ENCODE measurements around the gene CRYAB. TPM values are rescaled to one million over a fixed set of nuclear protein-coding genes. Genes with fewer than 3 reads are reported as not detected.

CRYAB gene
- total and polyA plus RNA-seq, 4 donors, result 0.33 to 8.6 (median 3.6) TPM

GRCh38 chr11:111923351-111923788, 11.8 kb upstream of the CRYAB start:
- no peak for TF ChIP-seq HNF4A (conservative IDR thresholded peaks at IDR 0.05)
- no peak for TF ChIP-seq RAD21 (IDR thresholded peaks at IDR 0.05)
- TF ChIP-seq ZBTB33 (IDR thresholded peaks at IDR 0.05), result no peak
- TF ChIP-seq CTCF (IDR thresholded peaks at IDR 0.05; ENCODE audit: low read depth, low read length, missing input control), result no peak
- no peak for TF ChIP-seq FOXA1 (IDR thresholded peaks at IDR 0.05)
- TF ChIP-seq EGR1 (IDR thresholded peaks at IDR 0.05; ENCODE audit: low read depth in 2 of 2), result no peak
- no peak for TF ChIP-seq YY1 (IDR thresholded peaks at IDR 0.05)
- TF ChIP-seq JUND (IDR thresholded peaks at IDR 0.05), result no peak
- no peak for TF ChIP-seq TAF1 (conservative IDR thresholded peaks at IDR 0.05)
- TF ChIP-seq RXRA (IDR thresholded peaks at IDR 0.05), result no peak
- TF ChIP-seq GABPA (IDR thresholded peaks at IDR 0.05 in 1 of 2, conservative IDR thresholded peaks at IDR 0.05 in 1 of 2), result no peak
- TF ChIP-seq ATF3 (IDR thresholded peaks at IDR 0.05), result no peak
- TF ChIP-seq SP1 (IDR thresholded peaks at IDR 0.05), result no peak
- TF ChIP-seq HNF4G (IDR thresholded peaks at IDR 0.05), result no peak
- no peak for TF ChIP-seq MAX (IDR thresholded peaks at IDR 0.05)
- no peak for TF ChIP-seq FOXA2 (IDR thresholded peaks at IDR 0.05)
- Histone ChIP-seq H3K9me3 (ENCODE audit: control insufficient read depth in 4 of 4, low read length in 3 of 4) (no peaks in the 10 kb centered on the region), H3K4me1 (ENCODE audit: control insufficient read depth in 4 of 4, insufficient read depth in 4 of 4, low read length in 3 of 4) (peaks cover 0 to 53% (median 39%) of the 10 kb centered on the region in 4 donors), H3K27ac (ENCODE audit: low read depth in 1 of 2, low read length in 2 of 2) (peak overlapping the region; percentile 45 to 66), H3K27me3 (ENCODE audit: control insufficient read depth in 4 of 4, insufficient read depth in 4 of 4, low read length in 3 of 4) (no peaks in the 10 kb centered on the region), H3K9ac (ENCODE audit: low read depth in 1 of 2, low read length in 2 of 2) (no peak overlapping the region), H3K36me3 (ENCODE audit: control insufficient read depth in 4 of 4, insufficient read depth in 3 of 4, low read depth in 1 of 4, low read length in 3 of 4) (no peaks in the 10 kb centered on the region), H3K4me3 (ENCODE audit: low read depth in 1 of 3, low read length in 3 of 3) (no peak overlapping the region)
- no peak for DNase-seq (ENCODE audit: low spot score)
- WGBS, result 57% methylated on average over 5 of the region's 5 CpGs

GRCh38 chr11:111922803-111923202, 11.2 kb upstream of the CRYAB start:
- Histone ChIP-seq H3K4me3 (ENCODE audit: low read depth in 1 of 3, low read length in 3 of 3) (no peak overlapping the region), H3K4me1 (ENCODE audit: control insufficient read depth in 4 of 4, insufficient read depth in 4 of 4, low read length in 3 of 4) (peaks cover 0 to 59% (median 44%) of the 10 kb centered on the region in 4 donors), H3K9me3 (ENCODE audit: control insufficient read depth in 4 of 4, low read length in 3 of 4) (no peaks in the 10 kb centered on the region), H3K27me3 (ENCODE audit: control insufficient read depth in 4 of 4, insufficient read depth in 4 of 4, low read length in 3 of 4) (no peaks in the 10 kb centered on the region), H3K27ac (ENCODE audit: low read depth in 1 of 2, low read length in 2 of 2) (peak overlapping the region; percentile 45 to 66), H3K9ac (ENCODE audit: low read depth in 1 of 2, low read length in 2 of 2) (peak overlapping the region in 1 of 2 donors; percentile 33), H3K36me3 (ENCODE audit: control insufficient read depth in 4 of 4, insufficient read depth in 3 of 4, low read depth in 1 of 4, low read length in 3 of 4) (no peaks in the 10 kb centered on the region)
- peak; percentile 16 to 21 for TF ChIP-seq RAD21 (IDR thresholded peaks at IDR 0.05)
- TF ChIP-seq HNF4G (IDR thresholded peaks at IDR 0.05), result no peak
- TF ChIP-seq JUND (IDR thresholded peaks at IDR 0.05), result no peak
- TF ChIP-seq HNF4A (conservative IDR thresholded peaks at IDR 0.05), result peak in 1 of 2 donors; percentile 39
- TF ChIP-seq NR2F2 (IDR thresholded peaks at IDR 0.05), result no peak
- DNase-seq (ENCODE audit: low spot score), result no peak
- 6% methylated on average over 2 of the region's 2 CpGs for WGBS
